Endodermal cell (in vitro differentiated cells): ENCODE results near the gene TYROBP. TPM values are rescaled to one million over a fixed set of nuclear protein-coding genes. Genes with fewer than 3 reads are reported as not detected.

Source experiments
- DNase-seq: peaks from one replicate; pipeline ENCODE4 v3.0.0-alpha.2; 2017
- H3K27ac ChIP-seq: 2 replicates; pipeline ENCODE4 v1.5.1; 2013; ENCODE audit warnings: mild to moderate bottlenecking, low read depth, low read length, moderate library complexity
- H3K27me3 ChIP-seq: 2 replicates; pipeline ENCODE4 v1.6.1; 2013; ENCODE audit warnings: mild to moderate bottlenecking, low read length, moderate library complexity; ENCODE audit not compliant: insufficient read depth, control insufficient read depth, poor library complexity, severe bottlenecking
- H3K36me3 ChIP-seq: 2 replicates; pipeline ENCODE4 v1.7.0; 2013; ENCODE audit warnings: mild to moderate bottlenecking, low read length, moderate library complexity; ENCODE audit not compliant: control insufficient read depth, insufficient read depth
- H3K4me1 ChIP-seq: one replicate; pipeline ENCODE4 v1.7.0; 2013; ENCODE audit warnings: low read length; ENCODE audit not compliant: control insufficient read depth, insufficient read depth
- H3K4me3 ChIP-seq: 2 replicates; pipeline ENCODE4 v1.5.1; 2013; ENCODE audit warnings: mild to moderate bottlenecking, low read length, moderate library complexity
- H3K9ac ChIP-seq: 2 replicates; pipeline ENCODE4 v1.6.1; 2013; ENCODE audit warnings: mild to moderate bottlenecking, low read length, moderate library complexity; ENCODE audit not compliant: poor library complexity, severe bottlenecking; ENCODE audit errors: extremely low read depth
- H3K9me3 ChIP-seq: 2 replicates; pipeline ENCODE4 v1.6.1; 2013; ENCODE audit warnings: mild to moderate bottlenecking, low read length, moderate library complexity; ENCODE audit not compliant: control insufficient read depth
- H3K27ac Mint-ChIP-seq: 2 replicates; pipeline ENCODE4 v1.8.0; 2020; ENCODE audit warnings: mixed read lengths
- H3K27me3 Mint-ChIP-seq: 2 replicates; pipeline ENCODE4 v1.8.0; 2021; ENCODE audit warnings: mild to moderate bottlenecking, mixed read lengths; ENCODE audit not compliant: insufficient read depth
- H3K36me3 Mint-ChIP-seq: 2 replicates; pipeline ENCODE4 v1.8.0; 2020; ENCODE audit warnings: low read depth, mixed read lengths
- H3K4me1 Mint-ChIP-seq: 2 replicates; pipeline ENCODE4 v1.8.0; 2020; ENCODE audit warnings: mixed read lengths
- H3K4me3 Mint-ChIP-seq: 2 replicates; pipeline ENCODE4 v1.8.0; 2020; ENCODE audit warnings: mild to moderate bottlenecking, moderate library complexity, mixed read lengths
- H3K9me3 Mint-ChIP-seq: 2 replicates; pipeline ENCODE4 v1.8.0; 2020; ENCODE audit warnings: mild to moderate bottlenecking, mixed read lengths
- CTCF ChIP-seq: fragments of 200-600 bp; sonication (generic); conservative IDR thresholded peaks from 2 replicates; pipeline ENCODE4 v1.5.0; 2021; ENCODE audit warnings: antibody characterized with exemption, mild to moderate bottlenecking
- WGBS, 2 experiments: methylation state at CpG; one replicate each; pipeline versions ENCODE4 v1.1.5 to v1.1.7; 2013; ENCODE audit warnings: missing lambda C conversion rate in 2 of 2, mixed read lengths in 1 of 2; ENCODE audit not compliant: insufficient coverage in 1 of 2, insufficient read length in 1 of 2; 5-methylcytosine and 5-hydroxymethylcytosine counted together
- total RNA-seq, 2 donors: library from RNA; stranded (reverse); fragmentation: NEBNext Ultra II Directional in 1 of 2; extraction: Animal tissue kit (Norgen Biotek cat#: 25700) in 1 of 2; gene quantifications; 2 replicates in 1 of 2; 3 replicates in 1 of 2; pipeline ENCODE4 v1.2.1, GENCODE V29; 2021

Gene TYROBP
- total RNA-seq, 2 donors from 2014 or later = not detected

- Histone ChIP-seq H3K9me3 (no peaks in the 10 kb centered on the region), H3K27me3 (no peaks in the 10 kb centered on the region), H3K4me1 (peaks cover 6% of the 10 kb centered on the region), H3K27ac (no peak overlapping the region), H3K36me3 (no peaks in the 10 kb centered on the region), H3K9ac (no peak overlapping the region), H3K4me3 (no peak overlapping the region)
- no peak for TF ChIP-seq CTCF
- peaks cover 13% of the 10 kb centered on the region for H3K4me1 Mint-ChIP-seq
- H3K27ac Mint-ChIP-seq = no peak overlapping the region
- DNase-seq = no peak
- no peaks in the 10 kb centered on the region for H3K36me3 Mint-ChIP-seq
- peaks cover 9% of the 10 kb centered on the region for H3K27me3 Mint-ChIP-seq
- H3K4me3 Mint-ChIP-seq = no peak overlapping the region
- WGBS, 2 experiments = 69 to 75% methylated on average over 8 to 12 of the region's 12 CpGs
- H3K9me3 Mint-ChIP-seq = no peaks in the 10 kb centered on the region
Measured at GRCh38 chr19:35907377-35907745, 734 bp downstream of the TYROBP start.

- Histone ChIP-seq H3K9ac (no peak overlapping the region), H3K4me3 (no peak overlapping the region), H3K27ac (no peak overlapping the region), H3K27me3 (no peaks in the 10 kb centered on the region), H3K36me3 (no peaks in the 10 kb centered on the region), H3K4me1 (peaks cover 6% of the 10 kb centered on the region), H3K9me3 (no peaks in the 10 kb centered on the region)
- no peak for TF ChIP-seq CTCF
- WGBS, 2 experiments = 33 to 79% methylated on average over 1 to 6 of the region's 6 CpGs
- DNase-seq = no peak
- Mint-ChIP-seq H3K36me3 (no peaks in the 10 kb centered on the region), H3K27me3 (peaks cover 14% of the 10 kb centered on the region), H3K4me1 (peaks cover 19% of the 10 kb centered on the region), H3K27ac (no peak overlapping the region), H3K4me3 (no peak overlapping the region), H3K9me3 (no peaks in the 10 kb centered on the region)
Measured at GRCh38 chr19:35905178-35905727, 2.8 kb downstream of the TYROBP start.

GRCh38 chr19:35904311-35905068 is 3.6 kb downstream of the TYROBP start:
- H3K36me3 Mint-ChIP-seq = no peaks in the 10 kb centered on the region
- no peaks in the 10 kb centered on the region for H3K9me3 Mint-ChIP-seq
- TF ChIP-seq CTCF = no peak
- Histone ChIP-seq H3K36me3 (no peaks in the 10 kb centered on the region), H3K27me3 (no peaks in the 10 kb centered on the region), H3K9me3 (no peaks in the 10 kb centered on the region), H3K9ac (no peak overlapping the region), H3K27ac (no peak overlapping the region), H3K4me1 (peaks cover 6% of the 10 kb centered on the region), H3K4me3 (no peak overlapping the region)
- H3K4me3 Mint-ChIP-seq = no peak overlapping the region
- DNase-seq = no peak
- peaks cover 14% of the 10 kb centered on the region for H3K27me3 Mint-ChIP-seq
- no peak overlapping the region for H3K27ac Mint-ChIP-seq
- 92 to 95% methylated on average over 9 to 10 of the region's 10 CpGs for WGBS, 2 experiments
- peaks cover 19% of the 10 kb centered on the region for H3K4me1 Mint-ChIP-seq
